Measurements from ENCODE around the gene NRSN2.
"Not testable (repeated sequence)": the region's sequence is repeated elsewhere in the genome, so short reads cannot be mapped to it uniquely, and the experiment has no call there.

NRSN2 gene

DNA sequence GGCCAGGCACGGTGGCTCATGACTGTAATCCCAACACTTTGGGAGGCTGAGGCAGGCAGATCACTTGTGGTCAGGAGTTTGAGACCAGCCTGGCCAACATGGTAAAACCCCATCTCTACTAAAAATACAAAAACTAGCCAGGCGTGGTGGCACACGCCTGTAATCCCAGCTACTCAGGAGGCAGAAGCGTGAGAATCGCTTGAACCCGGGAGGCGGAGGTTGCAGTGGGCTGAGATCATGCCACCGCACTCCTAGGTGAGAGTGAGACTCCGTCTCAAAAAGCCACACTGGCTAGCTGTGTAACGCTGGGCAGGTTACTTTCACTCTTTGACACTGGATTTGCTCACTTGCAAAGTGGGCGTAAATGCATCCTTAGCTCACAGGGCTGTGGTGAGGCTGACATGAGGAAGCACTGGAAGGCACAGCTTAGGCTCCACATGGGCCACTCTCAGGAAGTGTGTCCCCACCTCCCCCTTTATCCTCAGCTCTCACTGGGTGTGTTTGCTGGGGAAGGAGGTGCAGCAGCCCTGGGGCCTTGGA is 25.7 kb downstream of the NRSN2 start:
- in situ Hi-C loops (cut with MboI; ENCODE audit: low sequenced_read_pairs): not testable (repeated sequence)

DNA sequence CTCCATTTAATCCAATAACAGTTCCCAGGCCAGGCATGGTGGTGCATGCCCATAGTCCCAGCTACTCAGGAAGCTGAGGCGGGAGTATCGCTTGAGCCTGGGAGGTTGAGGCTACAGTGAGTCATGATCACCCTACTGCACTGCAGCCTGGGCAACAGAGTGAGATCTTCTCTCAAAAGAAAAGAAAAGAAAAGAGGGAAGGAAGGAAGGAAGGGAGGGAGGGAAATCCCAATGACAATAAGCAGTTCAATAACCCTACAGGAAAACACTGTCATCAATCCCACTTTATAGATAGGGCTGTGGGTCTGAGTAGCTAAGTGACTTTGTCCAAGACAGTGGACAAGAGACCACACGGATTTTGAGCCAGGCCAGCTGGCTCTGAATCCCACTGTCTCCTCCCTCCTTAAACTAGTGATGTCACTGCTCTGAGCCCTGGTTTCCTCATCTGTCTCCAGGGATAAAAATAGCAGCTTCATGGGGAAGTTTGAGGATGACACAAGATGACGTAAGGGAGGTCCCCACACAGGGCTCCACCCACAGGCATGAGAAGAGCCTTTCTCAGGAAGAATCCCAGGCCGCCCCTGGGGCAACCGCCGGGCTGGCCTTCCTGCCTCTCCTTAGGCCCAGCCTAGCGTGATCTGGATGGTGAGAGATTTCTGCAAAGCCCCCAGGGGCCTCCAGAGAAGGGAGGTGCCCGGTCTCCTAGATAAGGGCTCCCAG is 26.4 kb downstream of the NRSN2 start:
- in situ Hi-C loops (cut with MboI; ENCODE audit: low sequenced_read_pairs): no loop called here

DNA sequence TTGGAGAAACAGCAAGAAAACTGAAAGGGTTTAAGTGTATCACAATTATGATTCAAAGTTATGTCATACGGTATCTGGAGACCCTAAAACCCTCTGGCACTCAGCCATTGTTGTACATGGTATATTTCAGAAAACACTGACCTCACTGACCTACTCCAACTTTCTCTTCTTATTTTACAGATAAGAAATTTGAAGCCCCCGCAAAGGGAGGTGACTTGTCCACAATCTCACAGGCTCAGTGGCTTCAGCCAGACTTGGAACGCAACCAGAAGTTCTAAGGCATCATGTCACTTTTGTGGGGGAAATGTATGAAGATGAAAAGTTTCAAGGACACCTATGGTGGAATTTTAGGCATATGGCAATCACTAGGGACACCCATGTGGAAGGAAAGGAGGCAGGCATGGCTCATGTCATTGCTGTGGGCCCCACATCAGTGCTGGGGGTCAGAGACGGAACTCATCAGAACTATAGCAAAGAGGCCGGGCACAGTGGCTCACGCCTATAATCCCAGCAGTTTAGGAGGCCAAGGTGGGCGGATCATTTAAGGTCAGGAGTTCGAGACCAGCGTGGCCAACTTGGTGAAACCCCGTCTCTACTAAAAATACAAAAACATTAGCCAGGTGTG is 28.5 kb downstream of the NRSN2 start:
- in situ Hi-C loops (cut with MboI; ENCODE audit: low sequenced_read_pairs): no loop called here

DNA sequence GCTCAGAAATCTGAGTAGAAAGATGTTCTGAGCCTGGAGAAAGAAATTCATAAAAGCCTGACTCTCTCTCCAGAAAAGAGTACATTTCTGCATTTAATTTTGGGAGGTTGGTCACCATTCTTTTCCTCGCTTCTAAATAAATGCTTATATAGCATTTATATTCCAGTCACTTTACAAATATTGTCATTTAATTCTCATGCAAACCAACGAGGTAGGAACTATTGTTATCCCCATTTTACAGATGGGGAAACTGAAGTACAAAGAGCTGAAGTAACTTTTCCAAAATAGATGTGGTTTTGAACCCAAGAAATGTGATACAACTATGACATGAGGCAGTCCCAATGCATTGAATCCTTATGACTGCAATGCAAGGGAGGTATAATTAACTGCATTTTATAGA is 29.2 kb downstream of the NRSN2 start:
- in situ Hi-C loops (cut with MboI; ENCODE audit: low sequenced_read_pairs): no loop called here

- in situ Hi-C loops (cut with MboI; ENCODE audit: low sequenced_read_pairs): no loop called here
Measured at GRCh38 chr20:376750-377149, 29.8 kb downstream of the NRSN2 start.

DNA sequence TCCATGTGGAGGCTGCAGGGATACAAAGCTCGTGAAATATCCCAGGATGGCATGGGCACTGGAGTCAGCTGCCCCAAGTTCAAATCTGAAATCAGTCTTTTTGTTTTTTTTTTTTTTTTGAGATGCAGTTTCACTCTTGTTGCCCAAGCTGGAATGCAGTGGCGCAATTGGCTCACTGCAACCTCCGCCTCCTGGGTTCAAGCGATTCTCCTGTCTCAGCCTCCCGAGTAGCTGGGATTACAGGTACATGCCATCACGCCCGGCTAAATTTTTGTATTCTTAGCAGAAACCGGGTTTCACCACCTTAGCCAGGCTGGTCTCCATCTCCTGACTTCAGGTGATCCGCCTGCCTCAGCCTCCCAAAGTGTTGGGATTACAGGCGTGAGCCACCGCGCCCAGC is 30.7 kb downstream of the NRSN2 start:
- in situ Hi-C loops (cut with MboI; ENCODE audit: low sequenced_read_pairs): not testable (repeated sequence)

DNA sequence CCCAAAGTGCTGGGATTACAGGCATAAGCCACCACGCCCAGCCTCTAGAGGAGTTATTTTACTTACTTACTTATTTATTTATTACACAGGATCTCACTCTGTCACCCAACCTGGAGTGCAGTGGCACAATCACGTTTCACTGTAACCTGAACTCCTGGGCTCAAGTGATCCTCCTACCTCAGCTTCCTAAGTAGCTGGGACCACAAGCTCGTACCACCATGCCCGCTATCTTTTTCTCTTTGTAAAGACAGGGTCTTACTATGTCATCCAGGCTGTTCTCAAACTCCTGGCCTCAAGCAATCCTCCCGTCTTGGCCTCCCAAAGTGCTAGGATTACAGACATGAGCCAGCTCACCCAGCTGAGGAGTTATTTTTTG is 32.0 kb downstream of the NRSN2 start:
- in situ Hi-C loops (cut with MboI; ENCODE audit: low sequenced_read_pairs): no loop called here

DNA sequence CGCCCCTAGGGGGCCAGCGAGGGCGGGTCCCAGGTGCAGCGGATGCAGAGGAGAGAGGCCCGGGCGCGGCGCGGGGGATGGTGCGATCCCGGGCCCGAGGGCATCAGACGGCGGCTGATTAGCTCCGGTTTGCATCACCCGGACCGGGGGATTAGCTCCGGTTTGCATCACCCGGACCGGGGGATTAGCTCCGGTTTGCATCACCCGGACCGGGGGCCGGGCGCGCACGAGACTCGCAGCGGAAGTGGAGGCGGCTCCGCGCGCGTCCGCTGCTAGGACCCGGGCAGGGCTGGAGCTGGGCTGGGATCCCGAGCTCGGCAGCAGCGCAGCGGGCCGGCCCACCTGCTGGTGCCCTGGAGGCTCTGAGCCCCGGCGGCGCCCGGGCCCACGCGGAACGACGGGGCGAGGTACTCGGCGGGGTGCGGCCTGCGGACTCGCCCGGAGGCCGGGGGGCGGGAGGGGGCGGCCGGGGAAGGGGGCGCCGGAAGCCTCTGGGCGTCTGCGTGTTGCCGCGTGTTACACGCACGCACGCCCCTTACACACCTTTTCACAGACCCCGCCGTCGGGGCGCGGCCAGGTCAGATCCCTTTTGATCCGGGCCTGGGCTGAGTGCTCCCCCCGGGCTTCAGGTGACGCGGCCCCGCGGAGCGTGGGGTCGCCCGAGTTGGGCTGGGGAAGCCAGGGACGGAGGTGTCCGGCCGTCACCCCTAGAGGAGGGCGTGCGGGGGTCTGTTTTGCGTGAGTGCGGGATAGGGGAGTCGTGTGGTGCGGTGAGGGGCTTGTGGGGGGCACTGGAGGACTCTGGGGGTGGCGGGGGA is 34.1 kb downstream of the NRSN2 start:
- in situ Hi-C loops (cut with MboI; ENCODE audit: low sequenced_read_pairs): no loop called here

DNA sequence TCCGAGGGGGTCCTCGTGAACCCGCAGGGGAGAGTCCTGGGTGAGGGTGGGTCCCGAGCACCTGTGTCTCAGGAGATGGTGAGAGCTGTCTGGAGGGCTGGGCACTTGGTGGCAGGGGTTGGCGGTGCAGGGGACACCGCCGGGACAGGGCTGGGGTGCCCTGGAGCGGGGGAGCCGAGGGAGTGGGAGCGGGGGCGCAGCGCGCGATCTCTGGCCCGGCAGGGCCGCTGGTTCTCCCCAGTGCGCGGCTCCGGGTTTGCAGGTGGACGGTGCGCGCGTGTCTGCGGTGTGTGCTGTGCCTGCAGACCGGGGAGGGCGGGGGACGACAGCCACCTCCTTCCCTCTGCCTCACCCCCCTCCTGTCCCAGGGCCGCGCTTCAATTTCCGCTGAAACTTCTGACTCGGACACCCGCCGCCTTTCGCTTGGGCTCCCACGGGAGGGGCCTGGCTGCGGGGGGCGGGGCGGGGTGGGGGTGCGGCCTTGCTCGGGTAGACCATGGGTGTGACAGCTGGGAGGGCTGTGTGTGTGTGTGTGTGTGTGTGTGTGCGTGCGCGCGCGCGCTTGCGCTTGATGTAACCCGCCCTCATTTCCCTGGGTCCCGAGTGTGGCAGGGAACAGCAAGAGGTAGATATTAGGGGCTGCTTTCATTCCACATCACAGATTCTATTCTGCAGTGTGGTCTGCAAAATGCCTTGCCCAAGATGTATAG is 34.8 kb downstream of the NRSN2 start:
- in situ Hi-C loops (cut with MboI; ENCODE audit: low sequenced_read_pairs): no loop called here

- in situ Hi-C loops (cut with MboI; ENCODE audit: low sequenced_read_pairs): no loop called here
Measured at GRCh38 chr20:382291-383115, 35.6 kb downstream of the NRSN2 start.

- in situ Hi-C loops (cut with MboI; ENCODE audit: low sequenced_read_pairs): no loop called here
Measured at GRCh38 chr20:383889-384288, 37.0 kb downstream of the NRSN2 start.

DNA sequence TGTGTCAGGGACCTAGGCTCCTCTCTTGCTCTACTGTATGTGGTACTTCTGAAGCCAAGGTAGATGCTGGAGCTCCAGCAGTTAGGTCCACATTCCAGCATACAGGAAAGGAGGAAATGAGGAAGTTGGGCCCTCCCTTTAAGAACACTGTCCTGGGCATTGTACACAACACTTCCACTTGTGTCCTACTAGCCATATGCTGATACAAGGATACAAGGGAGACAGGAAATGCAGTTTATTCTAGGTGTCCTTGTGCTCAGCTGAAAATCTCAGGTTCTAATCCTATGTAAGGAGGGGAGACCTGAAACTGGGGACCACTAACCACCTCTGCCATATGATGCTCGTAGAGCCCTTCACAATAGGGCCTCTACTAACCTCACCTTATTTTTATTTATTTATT is 37.8 kb downstream of the NRSN2 start:
- in situ Hi-C loops (cut with MboI; ENCODE audit: low sequenced_read_pairs): no loop called here

GRCh38 chr20:385448-385847 is 38.5 kb downstream of the NRSN2 start:
- in situ Hi-C loops (cut with MboI; ENCODE audit: low sequenced_read_pairs): no loop called here

DNA sequence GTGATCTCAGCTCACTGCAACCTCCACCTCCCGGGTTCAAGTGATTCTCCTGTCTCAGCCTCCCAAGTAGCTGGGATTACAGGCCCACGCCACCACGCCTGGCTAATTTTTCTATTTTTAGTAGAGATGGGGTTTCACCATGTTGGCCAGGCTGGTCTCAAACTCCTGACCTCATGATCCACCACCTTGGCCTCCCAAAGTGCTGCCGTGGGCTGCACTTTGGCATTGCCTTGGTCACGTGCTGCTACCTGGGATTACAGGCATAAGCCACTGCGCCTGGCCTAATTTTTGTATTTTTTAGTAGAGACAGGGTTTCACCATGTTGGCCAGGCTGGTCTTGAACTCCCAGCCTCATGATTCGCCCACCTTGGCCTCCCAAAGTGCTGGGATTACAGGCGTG is 39.7 kb downstream of the NRSN2 start:
- in situ Hi-C loops (cut with MboI; ENCODE audit: low sequenced_read_pairs): not testable (repeated sequence)

GRCh38 chr20:387520-387919 is 40.6 kb downstream of the NRSN2 start:
- in situ Hi-C loops (cut with MboI; ENCODE audit: low sequenced_read_pairs): no loop called here

DNA sequence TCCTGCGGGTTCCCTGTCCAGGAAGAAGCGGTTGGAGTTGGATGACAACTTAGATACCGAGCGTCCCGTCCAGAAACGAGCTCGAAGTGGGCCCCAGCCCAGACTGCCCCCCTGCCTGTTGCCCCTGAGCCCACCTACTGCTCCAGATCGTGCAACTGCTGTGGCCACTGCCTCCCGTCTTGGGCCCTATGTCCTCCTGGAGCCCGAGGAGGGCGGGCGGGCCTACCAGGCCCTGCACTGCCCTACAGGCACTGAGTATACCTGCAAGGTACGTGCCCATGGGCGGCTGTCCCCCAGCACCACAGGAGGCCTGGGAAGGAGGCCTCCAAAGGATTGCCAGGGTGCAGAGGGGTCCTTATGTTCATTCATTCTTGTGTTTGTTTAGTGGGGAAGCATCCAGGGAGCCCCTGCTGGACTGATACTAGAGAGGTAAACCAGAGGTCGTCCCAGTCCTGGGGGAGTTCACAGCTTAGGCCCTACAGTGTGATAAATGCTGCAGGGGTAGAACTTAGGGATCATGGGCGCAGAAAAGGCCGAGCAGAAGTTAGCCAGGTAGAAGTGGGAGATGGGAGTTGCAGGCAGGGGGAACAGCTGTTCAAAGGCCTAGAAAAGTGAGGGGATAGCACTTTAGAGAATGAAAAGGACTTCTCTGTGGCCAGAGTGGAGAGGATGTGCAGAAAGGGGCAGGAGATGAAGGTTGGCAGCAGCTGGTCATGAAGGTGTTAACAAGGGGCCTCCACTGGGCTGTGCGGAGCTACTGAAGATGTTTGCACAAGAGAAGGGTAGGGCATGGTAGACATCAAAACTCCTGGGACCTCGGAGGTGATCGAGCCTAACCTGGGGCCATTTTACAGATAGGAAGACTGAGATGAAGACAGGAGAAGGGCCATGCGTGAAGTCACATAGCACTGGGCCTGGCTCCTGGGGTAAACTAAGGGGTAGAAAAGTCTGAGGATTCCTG is 41.4 kb downstream of the NRSN2 start:
- in situ Hi-C loops (cut with MboI; ENCODE audit: low sequenced_read_pairs): no loop called here

- in situ Hi-C loops (cut with MboI; ENCODE audit: low sequenced_read_pairs): no loop called here
Measured at GRCh38 chr20:389220-389619, 42.3 kb downstream of the NRSN2 start.

- in situ Hi-C loops (cut with MboI; ENCODE audit: low sequenced_read_pairs): no loop called here
Measured at GRCh38 chr20:391041-391711, 44.3 kb downstream of the NRSN2 start.

GRCh38 chr20:393296-393695 is 46.4 kb downstream of the NRSN2 start:
- in situ Hi-C loops (cut with MboI; ENCODE audit: low sequenced_read_pairs): not testable (repeated sequence)

Data from HL-60/S4 treated with retinoic acid at 250 ng/mL for 4 days and 3 days (cell line).